ENCODE results near the gene CNTRL. TPM values are rescaled to one million over a fixed set of nuclear protein-coding genes. Genes with fewer than 3 reads are reported as not detected.

The CNTRL gene
- total and polyA plus RNA-seq, 4 donors, result 1.6 to 8.7 (median 4.4) TPM

DNA sequence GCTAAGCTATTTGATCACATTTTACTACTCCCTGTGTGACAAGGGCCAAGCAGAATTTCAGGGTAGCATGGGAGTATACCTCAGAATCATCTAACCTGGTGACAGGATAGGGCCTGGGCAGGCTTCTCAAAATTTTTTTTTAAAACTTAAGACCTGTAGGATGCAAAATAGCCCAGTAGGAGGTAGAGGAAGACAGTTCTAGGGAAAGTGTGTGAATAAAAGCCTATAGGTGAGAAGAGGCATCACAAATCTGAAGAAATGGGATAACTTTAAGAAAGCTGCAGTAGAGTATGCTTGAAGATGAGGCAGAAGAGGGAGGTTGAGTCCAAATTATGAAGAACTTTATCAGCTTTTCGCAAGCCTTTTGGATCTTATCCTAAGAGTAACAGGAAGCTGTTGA, 32.3 kb downstream of the CNTRL start:
- peaks cover 0 to 2% (median under 1%) of the 10 kb centered on the region in 4 donors for H3K36me3 ChIP-seq (ENCODE audit: control insufficient read depth in 4 of 4, insufficient read depth in 3 of 4, low read depth in 1 of 4, low read length in 3 of 4)
- H3K27me3 ChIP-seq (ENCODE audit: control insufficient read depth in 4 of 4, insufficient read depth in 4 of 4, low read length in 3 of 4), result no peaks in the 10 kb centered on the region
- H3K9ac ChIP-seq (ENCODE audit: low read depth in 1 of 2, low read length in 2 of 2), result no peak overlapping the region
- no peaks in the 10 kb centered on the region for H3K4me1 ChIP-seq (ENCODE audit: control insufficient read depth in 4 of 4, insufficient read depth in 4 of 4, low read length in 3 of 4)
- H3K27ac ChIP-seq (ENCODE audit: low read depth in 1 of 2, low read length in 2 of 2), result no peak overlapping the region
- peak; percentile 22 to 43 for TF ChIP-seq RAD21 (IDR thresholded peaks at IDR 0.05)
- no peak for TF ChIP-seq EGR1 (IDR thresholded peaks at IDR 0.05; ENCODE audit: low read depth in 2 of 2)
- TF ChIP-seq, protein P1, sequence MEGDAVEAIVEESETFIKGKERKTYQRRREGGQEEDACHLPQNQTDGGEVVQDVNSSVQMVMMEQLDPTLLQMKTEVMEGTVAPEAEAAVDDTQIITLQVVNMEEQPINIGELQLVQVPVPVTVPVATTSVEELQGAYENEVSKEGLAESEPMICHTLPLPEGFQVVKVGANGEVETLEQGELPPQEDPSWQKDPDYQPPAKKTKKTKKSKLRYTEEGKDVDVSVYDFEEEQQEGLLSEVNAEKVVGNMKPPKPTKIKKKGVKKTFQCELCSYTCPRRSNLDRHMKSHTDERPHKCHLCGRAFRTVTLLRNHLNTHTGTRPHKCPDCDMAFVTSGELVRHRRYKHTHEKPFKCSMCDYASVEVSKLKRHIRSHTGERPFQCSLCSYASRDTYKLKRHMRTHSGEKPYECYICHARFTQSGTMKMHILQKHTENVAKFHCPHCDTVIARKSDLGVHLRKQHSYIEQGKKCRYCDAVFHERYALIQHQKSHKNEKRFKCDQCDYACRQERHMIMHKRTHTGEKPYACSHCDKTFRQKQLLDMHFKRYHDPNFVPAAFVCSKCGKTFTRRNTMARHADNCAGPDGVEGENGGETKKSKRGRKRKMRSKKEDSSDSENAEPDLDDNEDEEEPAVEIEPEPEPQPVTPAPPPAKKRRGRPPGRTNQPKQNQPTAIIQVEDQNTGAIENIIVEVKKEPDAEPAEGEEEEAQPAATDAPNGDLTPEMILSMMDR (IDR thresholded peaks at IDR 0.05; ENCODE audit: low read depth, low read length, missing input control), result peak; percentile 22
- no peak for TF ChIP-seq TAF1 (conservative IDR thresholded peaks at IDR 0.05)
- TF ChIP-seq, protein P2, sequence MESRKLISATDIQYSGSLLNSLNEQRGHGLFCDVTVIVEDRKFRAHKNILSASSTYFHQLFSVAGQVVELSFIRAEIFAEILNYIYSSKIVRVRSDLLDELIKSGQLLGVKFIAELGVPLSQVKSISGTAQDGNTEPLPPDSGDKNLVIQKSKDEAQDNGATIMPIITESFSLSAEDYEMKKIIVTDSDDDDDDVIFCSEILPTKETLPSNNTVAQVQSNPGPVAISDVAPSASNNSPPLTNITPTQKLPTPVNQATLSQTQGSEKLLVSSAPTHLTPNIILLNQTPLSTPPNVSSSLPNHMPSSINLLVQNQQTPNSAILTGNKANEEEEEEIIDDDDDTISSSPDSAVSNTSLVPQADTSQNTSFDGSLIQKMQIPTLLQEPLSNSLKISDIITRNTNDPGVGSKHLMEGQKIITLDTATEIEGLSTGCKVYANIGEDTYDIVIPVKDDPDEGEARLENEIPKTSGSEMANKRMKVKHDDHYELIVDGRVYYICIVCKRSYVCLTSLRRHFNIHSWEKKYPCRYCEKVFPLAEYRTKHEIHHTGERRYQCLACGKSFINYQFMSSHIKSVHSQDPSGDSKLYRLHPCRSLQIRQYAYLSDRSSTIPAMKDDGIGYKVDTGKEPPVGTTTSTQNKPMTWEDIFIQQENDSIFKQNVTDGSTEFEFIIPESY (IDR thresholded peaks at IDR 0.05), result no peak
- TF ChIP-seq JUND (IDR thresholded peaks at IDR 0.05), result no peak
- 76% methylated on average over 1 of the region's 1 CpG for WGBS
- DNase-seq (ENCODE audit: low spot score), result no peak
- no peaks in the 10 kb centered on the region for H3K9me3 ChIP-seq (ENCODE audit: control insufficient read depth in 4 of 4, low read length in 3 of 4)
- H3K4me3 ChIP-seq (ENCODE audit: low read depth in 1 of 3, low read length in 3 of 3), result no peak overlapping the region

DNA sequence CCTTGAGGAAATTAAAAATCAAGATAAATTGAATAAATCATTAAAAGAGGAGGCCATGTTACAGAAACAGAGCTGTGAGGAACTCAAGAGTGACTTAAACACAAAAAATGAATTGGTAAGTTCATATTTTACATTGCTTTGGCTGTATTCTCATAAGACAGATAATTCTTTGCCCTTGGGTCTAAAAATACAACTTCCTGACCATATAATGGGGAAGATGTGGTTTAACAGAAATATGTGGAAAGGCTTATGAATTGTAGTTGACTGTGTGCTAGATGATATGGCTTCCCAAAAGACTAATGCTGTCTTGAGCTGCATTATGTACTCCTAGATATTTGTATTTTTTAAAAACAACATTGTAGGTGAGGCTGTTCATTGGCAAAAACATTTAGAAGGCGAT, 33.1 kb downstream of the CNTRL start:
- TF ChIP-seq RAD21 (IDR thresholded peaks at IDR 0.05), result no peak
- Histone ChIP-seq H3K4me1 (ENCODE audit: control insufficient read depth in 4 of 4, insufficient read depth in 4 of 4, low read length in 3 of 4) (no peaks in the 10 kb centered on the region), H3K9me3 (ENCODE audit: control insufficient read depth in 4 of 4, low read length in 3 of 4) (no peaks in the 10 kb centered on the region), H3K4me3 (ENCODE audit: low read depth in 1 of 3, low read length in 3 of 3) (no peak overlapping the region), H3K9ac (ENCODE audit: low read depth in 1 of 2, low read length in 2 of 2) (no peak overlapping the region), H3K27me3 (ENCODE audit: control insufficient read depth in 4 of 4, insufficient read depth in 4 of 4, low read length in 3 of 4) (no peaks in the 10 kb centered on the region), H3K27ac (ENCODE audit: low read depth in 1 of 2, low read length in 2 of 2) (no peak overlapping the region), H3K36me3 (ENCODE audit: control insufficient read depth in 4 of 4, insufficient read depth in 3 of 4, low read depth in 1 of 4, low read length in 3 of 4) (peaks cover 0 to 2% (median under 1%) of the 10 kb centered on the region in 4 donors)
- 93% methylated on average over 1 of the region's 1 CpG for WGBS
- no peak for DNase-seq (ENCODE audit: low spot score)

DNA sequence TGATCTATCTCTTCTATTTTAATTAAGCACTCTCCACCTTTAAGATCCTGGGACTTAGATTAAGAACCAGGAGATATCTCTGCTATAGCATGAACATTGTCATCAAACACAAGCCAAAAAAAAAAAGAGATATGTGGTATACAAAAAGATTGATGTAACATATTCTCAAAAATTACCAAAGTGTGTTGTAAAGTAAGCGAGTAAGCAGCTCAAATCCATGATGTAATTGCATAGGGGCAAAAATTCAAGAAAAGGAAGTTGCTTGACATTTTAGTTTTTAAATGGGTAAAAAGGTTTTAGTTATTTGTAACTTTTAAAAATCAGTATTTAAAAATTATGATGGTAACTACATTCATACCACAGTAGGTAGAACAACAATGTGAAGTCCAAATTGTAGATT, 40.7 kb downstream of the CNTRL start:
- Histone ChIP-seq H3K9ac (ENCODE audit: low read depth in 1 of 2, low read length in 2 of 2) (no peak overlapping the region), H3K4me3 (ENCODE audit: low read depth in 1 of 3, low read length in 3 of 3) (no peak overlapping the region), H3K27ac (ENCODE audit: low read depth in 1 of 2, low read length in 2 of 2) (no peak overlapping the region), H3K9me3 (ENCODE audit: control insufficient read depth in 4 of 4, low read length in 3 of 4) (no peaks in the 10 kb centered on the region), H3K36me3 (ENCODE audit: control insufficient read depth in 4 of 4, insufficient read depth in 3 of 4, low read depth in 1 of 4, low read length in 3 of 4) (no peaks in the 10 kb centered on the region), H3K4me1 (ENCODE audit: control insufficient read depth in 4 of 4, insufficient read depth in 4 of 4, low read length in 3 of 4) (no peaks in the 10 kb centered on the region), H3K27me3 (ENCODE audit: control insufficient read depth in 4 of 4, insufficient read depth in 4 of 4, low read length in 3 of 4) (no peaks in the 10 kb centered on the region)
- DNase-seq (ENCODE audit: low spot score), result no peak
- TF ChIP-seq FOXA2 (IDR thresholded peaks at IDR 0.05) (no peak), GABPA (IDR thresholded peaks at IDR 0.05 in 1 of 2, conservative IDR thresholded peaks at IDR 0.05 in 1 of 2) (no peak), TAF1 (conservative IDR thresholded peaks at IDR 0.05) (no peak), SP1 (IDR thresholded peaks at IDR 0.05) (no peak), NR2F2 (IDR thresholded peaks at IDR 0.05) (no peak), JUND (IDR thresholded peaks at IDR 0.05) (no peak), FOXA1 (IDR thresholded peaks at IDR 0.05) (no peak), HNF4G (IDR thresholded peaks at IDR 0.05) (no peak), EGR1 (IDR thresholded peaks at IDR 0.05; ENCODE audit: low read depth in 2 of 2) (no peak), RAD21 (IDR thresholded peaks at IDR 0.05) (no peak)
- TF ChIP-seq, protein P3, sequence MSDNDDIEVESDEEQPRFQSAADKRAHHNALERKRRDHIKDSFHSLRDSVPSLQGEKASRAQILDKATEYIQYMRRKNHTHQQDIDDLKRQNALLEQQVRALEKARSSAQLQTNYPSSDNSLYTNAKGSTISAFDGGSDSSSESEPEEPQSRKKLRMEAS (IDR thresholded peaks at IDR 0.05), result no peak
- TF ChIP-seq, protein P1 (IDR thresholded peaks at IDR 0.05; ENCODE audit: low read depth, low read length, missing input control), result no peak
- TF ChIP-seq, protein P4, sequence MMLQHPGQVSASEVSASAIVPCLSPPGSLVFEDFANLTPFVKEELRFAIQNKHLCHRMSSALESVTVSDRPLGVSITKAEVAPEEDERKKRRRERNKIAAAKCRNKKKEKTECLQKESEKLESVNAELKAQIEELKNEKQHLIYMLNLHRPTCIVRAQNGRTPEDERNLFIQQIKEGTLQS (IDR thresholded peaks at IDR 0.05), result no peak
- WGBS, result 93% methylated on average over 1 of the region's 1 CpG

Data from liver (tissue), 9 donors.